Endometrial microvascular endothelial cells (primary cell): ENCODE data around the gene AIFM2. TPM values are rescaled to one million over a fixed set of nuclear protein-coding genes. Genes with fewer than 3 reads are reported as not detected.

Source experiments
- in situ Hi-C: cut with HindIII; loops from 2 replicates; pipeline ENCODE4 v1.10.0; 2017; ENCODE audit warnings: low sequenced_read_pairs, low pct_unique_long_range_greater_than_20kb; ENCODE audit errors: inconsistent ontology term
- total RNA-seq: library from RNA; depleted of rRNA; stranded (reverse); fragments of >200 nt; gene quantifications from one replicate; pipeline ENCODE4 v1.2.3, GENCODE V29; 2015; ENCODE audit errors: inconsistent ontology term

Gene AIFM2
- total RNA-seq, 1 donor from 2014 or later = 9.3 TPM

DNA sequence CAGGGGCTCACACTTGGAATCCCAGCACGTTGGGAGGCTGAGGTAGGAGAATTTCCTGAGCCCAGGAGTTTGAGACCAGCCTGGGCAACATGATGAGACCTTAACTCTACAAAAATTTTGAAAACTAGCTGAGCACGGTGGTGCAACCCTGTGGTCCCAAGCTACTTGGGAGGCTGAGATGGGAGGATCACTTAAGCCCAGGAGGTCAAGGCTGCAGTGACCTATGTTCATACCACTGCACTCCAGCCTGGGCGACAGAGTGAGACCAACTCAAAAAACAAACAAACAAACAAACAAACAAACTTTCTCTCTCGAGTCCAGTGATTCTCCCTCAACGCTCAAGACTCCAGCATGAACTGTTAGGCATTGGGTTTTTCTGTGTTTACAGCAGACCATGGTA lies 15.9 kb upstream of the AIFM2 start:
- in situ Hi-C loops = no loop called here

DNA sequence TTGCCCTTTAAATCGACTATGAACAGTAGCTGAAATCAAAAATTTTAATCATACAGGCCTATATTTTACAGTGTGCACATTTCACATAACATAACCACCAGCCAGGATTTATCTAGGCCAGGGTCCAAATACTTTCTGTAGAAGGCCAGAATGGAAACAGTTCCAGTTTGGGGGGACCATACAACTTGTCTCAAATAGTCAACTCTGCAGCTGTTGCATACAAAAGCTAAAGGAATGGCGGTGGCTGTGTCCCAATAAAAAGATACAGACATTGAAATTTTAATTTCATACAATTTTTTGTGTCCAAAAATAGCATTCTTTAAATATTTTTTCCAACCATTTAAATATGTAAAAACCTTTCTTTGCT lies 14.6 kb upstream of the AIFM2 start:
- in situ Hi-C loops = no loop called here

DNA sequence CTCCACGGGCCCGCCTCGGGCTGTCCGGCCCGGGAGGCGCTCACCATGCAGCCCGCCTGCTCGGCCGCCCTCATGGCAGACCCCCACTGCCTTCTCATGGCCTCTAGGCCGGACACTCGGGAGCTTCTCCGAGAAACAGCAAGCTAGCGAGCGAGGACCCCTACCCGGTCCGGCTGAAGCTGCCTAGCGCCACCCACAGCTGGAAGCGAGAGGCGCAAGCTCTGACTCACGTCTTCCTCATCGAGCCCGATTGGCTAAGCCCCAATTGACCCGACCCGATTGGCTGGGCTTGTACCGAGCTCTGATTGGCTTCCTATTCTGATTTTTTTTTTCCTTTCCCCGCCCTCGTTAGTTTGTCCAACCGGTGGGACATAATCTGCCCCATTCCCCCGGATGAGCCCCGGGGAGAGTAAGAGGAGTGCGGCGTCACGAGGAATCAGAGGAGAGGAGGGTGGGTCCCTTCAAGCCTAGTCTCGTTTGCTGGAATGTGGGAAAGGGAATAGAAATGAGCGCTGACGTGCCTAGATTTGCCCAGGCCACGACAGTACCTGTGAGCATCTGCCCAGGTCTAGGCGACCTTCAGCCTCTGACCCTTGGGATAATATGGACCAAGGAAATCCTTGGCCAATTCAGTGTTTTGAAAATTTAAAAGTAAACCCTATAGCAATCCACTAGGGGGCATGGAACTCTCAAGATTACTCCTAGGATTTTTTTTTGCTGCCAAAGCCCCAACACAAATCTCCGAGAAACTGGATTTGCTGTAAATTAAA lies 14.0 kb upstream of the AIFM2 start, which contains the start of gene TYSND1:
Gene TYSND1, minus strand, starts transcription at position 212 of the 770 bp plus-strand sequence. Its CDS starts 114 bp downstream, at position 98.
- in situ Hi-C loops = no loop called here

DNA sequence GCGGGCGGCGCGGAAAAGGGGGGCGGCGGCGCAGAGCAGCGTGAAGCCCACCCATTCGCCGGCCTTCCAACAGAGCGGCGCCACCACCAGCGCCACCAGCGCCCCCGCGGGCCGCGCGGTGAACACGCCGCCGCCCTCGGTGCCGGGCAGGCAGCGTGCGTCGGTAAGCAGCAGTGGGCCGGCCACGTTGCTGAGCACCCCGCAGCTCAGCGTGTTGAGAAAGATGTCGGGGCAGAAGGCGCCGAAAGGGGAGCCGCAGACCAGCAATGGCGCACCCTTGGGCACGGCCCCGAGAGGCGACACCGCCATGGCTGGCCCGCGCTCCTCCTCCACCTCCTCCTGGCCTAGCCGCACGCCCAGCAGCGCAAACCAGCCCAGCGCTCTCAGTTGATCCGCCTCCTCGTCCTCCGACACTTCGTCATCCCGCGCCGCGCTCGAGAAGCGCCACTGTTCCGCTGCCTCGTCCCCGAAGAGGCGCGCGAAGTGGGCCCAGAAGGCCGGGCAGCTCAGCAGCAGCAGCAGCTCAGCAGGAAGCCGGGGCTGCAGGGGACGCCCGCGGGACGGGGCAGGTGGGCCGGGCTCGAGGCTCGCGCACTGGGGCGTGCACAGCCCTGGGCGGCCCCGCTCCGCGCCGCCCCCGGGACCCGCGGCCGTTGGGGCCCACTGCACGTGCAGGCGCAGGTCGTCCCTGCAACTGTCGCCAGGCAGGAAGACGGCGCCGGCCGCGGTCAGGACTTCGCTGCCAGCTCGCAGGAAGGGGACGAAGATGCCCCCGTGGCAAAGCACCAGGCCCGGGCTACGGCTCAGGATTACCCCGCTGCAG lies 13.3 kb upstream of the AIFM2 start:
- in situ Hi-C loops = no loop called here

DNA sequence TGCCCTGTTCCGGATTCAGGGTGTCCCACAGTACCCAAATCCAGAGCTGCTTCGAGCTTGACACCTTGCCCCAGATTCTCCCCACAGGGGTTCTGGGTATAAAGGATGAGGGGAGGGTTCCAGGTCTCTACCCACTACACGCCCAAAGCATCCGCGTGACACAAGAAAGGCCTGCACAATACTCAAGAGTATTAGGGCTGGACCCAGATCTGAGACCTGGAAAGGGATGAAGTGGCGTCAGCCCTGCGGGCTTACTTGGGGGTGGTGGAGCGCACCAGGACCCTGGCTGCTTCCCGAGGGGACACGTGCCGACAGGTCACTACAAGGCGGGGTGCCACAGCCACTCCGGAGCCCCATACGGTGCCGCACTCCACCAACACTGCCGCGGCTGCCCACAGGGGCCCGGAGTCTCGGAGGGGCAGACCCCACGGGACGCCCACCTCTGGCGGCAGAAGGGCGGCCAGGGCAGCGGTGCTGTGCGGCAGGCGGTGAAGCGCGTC lies 12.6 kb upstream of the AIFM2 start:
- in situ Hi-C loops = no loop called here

DNA sequence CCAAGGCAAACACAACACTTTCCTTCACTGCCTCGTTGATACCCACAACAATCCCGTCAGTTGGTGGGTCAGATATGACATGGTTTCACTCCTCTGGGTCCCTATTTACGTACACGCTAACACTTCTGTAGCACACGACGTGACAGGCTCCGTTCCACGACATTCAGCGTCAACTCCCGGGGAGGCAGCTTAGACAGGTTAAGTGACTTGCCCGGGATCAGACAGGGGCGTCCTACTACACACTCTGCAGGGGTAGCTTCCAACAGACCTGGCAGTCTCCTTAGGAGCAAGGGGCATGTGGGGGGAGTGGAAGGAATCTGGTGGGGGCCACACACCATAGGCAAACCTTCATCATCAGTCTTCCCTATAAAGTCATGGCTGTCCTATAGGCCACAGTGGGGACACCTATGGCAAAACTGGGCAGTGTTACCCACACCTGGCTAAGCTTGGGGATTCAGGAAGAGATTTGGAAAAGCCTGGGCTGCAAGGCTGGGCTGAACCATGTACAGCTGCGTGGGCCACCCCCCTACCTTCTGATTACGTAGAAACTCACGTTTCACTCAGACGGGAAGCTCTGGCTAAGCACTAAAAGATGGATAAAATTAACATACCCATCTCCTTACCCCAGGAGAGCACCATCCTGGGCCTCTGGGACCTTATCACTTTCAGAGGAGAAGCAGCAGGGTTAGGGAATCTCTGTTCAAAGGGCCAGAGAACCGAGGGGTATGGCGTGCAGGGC lies 11.9 kb upstream of the AIFM2 start:
- in situ Hi-C loops = no loop called here

DNA sequence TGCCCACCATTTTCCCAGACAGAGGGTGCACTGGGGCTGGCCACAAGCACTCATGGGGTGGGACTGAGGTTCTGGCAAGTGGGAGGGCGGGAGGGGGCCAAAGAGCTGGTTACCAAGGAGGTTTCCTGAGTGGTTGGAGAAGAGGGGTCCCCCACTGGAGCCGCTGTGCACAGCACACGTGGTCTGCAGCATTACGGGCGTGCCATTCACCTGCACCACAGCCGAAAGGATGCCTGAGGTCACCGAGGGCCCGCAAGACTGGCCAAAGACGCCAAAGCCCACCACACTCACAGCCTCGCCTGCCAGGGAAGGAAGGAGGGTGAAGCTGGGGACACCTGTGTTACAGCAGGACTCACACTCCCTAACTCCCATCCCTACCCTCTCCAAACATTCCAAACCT lies 9.9 kb upstream of the AIFM2 start:
- in situ Hi-C loops = no loop called here

DNA sequence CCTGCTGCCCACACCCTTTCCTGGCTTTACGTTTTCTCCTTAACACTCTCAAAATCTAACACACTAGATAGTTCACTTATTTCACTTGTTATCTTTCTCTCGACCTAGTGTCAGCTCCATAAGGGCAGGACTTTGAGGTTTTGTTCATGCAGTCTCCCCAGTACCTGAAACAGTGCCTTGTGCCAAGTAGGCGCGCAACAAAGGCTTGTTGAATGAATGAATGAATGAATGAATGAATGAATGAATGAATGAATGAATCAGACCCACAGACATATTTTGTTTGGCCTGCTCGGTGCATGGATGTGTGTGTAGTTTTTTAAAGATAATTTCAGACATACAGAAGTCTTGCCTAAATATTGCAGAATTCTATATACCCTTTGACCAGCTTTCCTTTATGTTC lies 7.7 kb upstream of the AIFM2 start:
- in situ Hi-C loops = no loop called here

DNA sequence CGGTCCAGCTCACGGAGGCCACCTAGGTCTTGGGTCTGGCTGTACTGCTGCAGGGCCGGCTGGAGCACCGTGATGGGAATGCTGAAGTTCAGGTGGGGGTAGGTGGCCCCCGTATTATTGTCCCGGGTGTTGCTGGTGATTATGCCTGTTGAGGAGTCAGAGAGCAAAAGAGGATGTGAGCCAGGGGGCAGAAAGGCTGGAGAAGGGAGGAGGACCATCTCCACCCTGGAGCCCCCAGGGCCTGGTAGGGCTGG lies 7.3 kb upstream of the AIFM2 start:
- in situ Hi-C loops = no loop called here

DNA sequence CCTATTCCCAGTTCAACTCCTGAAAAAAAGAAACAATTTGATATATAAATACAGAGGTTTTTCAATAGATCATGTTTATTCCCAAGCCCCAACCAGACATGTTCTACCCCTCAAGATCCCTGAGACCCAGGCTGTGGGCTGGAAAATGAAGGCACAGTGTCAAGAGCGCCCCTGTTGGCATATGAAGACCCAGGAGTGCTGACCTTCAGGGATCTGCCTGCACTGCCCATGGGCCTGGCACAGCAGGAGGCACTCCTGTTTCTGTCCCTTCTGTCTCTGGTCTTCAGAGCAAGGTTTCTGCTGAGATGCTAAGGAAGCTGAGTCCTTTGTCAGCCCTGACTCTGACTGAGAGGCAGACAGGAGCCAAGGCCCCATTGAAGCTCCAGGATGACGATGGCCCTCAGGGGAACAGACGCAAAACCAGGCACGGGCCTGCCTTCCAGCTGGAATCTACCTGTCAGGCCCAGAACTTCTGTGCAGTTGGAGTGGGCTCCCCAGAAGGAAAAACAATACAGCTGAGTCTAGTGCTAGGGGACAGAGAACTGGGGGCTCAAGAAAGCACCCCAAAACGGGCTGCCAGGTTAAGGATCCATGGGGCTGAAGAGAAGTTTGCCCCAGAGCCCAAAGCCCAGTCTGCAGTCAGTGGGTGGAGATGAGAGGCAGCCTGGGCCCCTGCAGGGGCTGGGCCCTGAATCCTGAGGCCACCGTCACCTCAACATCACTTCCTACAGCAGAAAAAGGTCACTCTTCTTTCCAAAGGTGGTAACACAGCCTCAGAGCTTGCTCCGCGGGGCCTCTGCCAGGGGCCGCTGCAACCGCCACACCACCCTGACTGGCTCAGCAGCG lies 6.7 kb upstream of the AIFM2 start:
- in situ Hi-C loops = no loop called here

DNA sequence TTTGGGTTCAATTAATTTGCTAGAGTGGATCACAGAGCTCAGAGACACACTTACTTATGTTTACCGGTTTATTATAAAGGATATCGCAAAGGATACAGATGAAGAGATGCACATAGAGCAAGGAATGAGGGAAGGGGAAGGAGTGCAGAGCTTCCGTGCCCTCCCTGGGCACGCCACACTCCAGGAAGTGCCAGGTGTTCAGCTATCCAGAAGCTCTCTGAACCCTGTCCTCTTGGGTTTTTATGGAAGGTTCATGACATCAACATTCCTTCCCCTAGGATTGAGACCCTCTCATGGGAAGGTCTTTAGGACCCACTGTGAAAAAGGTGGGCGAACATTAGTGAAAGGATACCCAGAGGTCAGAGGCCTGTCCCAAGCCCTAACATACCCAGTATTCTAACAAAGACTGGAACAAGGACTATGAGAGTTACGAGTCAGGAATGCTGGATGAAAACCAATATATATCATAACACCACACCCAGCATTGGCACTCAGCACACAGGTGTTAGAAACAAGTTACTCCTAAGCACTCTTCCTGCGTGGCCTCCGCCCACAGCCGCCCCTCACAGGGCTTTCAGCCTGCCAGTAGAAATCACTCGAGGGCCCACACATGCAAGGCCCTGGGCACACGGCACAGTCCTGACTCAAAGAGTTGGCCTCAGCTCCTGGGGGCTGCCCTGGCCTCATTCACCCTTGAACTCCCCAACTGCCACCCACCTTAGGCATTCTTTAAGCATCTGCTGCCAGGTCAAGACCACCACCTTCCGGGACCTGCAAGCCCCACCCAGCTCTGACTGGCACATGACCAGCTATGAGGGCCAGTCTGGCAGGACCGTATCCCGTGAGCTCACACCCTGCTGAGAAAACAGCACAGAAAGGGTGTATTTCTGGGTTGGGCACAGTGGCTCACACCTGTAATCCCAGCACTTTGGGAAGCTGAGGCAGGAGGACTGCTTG lies 5.6 kb upstream of the AIFM2 start:
- in situ Hi-C loops = no loop called here

DNA sequence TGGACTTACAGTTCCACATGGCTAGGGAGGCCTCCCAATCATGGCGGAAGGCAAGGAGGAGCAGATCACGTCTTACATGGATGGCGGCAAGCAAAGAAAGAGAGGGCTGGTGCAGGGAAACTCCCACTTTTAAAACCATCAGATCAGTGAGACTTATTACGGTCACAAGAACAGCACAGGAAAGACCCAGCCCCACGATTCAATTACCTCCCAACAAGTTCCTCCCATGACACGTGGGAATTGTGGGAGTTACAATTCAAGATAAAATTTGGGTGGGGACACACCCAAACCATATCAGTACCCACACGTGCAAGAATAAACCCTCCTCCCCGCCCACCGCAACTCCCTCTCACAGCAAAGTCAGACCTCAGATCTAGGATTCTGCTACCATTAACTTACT lies 4.5 kb upstream of the AIFM2 start:
- in situ Hi-C loops = no loop called here

DNA sequence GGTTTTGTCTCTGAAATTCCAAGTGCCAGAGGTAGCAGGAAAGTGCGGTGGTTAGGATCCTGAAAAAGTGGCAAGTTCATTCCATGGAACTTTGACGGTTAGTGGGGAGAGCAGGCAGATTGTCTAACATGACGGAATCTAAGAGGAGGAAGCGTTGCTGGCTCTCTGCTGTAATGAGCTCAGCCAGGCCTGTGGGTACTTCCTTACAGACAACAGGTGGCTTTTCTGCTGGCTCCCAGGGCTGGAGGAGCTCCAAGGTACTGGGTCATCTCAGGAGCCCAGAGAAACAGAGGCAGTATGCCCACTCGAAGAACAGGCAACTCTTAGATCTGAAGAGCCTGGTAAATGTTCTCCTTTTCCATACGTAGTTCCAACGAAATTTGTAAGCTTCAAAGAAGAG lies 3.1 kb upstream of the AIFM2 start:
- in situ Hi-C loops = no loop called here

DNA sequence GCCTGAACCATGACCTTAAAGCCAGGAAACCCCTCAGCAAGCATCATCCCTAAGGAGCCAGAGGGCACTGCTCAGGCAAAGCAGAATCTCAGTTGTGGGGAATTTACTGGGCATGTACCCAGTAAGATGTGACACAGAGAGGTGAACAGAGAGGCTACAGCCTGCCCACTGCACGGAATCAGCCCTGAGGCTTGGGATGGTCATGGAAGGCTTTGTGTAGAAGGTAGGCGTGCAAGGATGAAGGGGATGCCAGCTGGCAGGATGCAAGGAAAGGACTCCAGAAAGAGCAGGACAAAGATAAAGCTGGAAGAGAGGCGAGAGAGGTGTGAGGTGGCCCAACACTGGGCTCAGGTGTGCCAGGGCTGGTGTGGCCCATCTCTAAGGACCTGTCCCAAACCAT lies 2.4 kb upstream of the AIFM2 start:
- in situ Hi-C loops = no loop called here

DNA sequence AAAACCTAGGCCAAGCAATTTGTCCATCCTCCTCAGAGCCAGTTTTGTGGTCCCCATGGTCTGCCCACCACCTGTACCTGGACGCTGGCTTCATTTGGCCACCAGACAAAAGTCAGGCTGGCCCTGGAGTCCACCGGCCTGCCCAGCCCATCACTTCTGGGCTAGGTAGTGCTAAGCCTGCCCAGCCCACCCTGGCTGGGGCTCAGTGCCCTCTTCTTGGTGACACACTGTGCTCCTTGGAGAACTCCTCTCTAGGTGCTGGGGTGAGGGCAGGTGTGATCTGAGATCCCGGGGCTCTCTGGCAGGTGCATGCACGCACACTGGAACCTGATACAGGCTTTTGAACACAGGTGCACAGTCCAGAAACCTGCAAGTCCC lies 1.1 kb downstream of the AIFM2 start:
- in situ Hi-C loops = no loop called here

DNA sequence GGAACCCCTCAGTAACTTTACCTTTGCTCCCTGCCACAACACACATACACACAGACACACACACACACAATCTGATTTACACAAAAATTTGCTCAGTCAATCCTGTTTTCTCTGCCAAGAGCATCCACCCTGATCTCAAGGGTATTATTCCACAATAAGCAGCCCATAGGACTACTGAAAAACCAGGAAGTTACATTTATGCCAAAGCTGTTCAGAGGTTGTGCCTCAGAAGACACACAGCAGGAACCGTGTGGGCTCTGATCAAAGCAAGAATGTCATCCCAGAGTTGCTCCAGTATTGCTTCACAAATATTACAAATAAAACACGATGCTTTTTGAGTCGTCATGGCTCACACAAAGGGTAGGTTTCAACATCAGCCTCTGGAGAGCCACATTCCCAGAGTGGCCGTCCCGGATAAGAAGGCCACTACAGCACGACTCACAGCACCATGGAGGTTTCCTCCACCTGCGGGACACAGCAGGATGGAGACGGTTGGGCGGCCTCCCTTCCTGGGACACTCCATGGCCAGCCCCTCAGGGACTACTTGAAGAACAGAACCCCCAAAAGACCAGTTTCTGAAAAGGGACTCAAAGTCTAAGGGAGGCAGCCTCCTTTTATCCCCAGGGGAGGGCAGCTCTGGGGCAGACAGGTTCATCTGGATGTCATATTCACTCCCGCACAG lies 1.6 kb downstream of the AIFM2 start:
- in situ Hi-C loops = no loop called here

DNA sequence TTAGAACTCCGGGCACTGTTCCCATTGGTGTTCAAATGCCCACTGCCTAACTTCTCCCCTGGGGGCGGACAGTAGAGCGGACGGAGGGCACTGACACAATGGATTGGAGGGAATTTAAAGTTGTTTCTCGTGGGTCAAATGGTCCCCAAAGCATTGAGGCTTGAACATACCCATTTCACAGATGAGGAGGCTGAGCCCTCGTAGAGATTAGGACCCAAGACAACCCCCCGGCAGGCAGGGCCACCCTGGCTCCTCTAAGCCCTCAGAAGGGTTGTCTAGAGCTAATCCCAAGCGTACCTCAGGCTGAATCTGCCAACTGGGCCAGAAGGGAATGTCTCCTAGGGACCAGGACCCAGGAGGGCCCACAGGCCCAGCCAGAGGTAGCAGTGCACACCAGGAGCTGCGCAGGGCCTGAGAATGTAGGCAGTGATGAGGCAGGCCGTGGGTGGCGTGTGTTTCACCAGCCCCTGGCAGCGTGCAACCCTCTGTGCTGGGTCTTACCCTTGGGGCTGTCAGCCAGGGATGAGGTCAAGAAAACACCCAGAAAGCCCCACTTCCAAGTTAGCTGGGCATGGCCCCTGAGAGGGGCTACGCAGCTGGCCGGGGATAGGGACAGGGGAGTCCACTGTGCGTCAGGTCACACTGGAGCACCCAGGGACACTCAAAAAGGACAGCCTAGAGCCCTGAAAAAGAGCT lies 5.8 kb downstream of the AIFM2 start:
- in situ Hi-C loops = no loop called here
